ENCODE measurements around the gene NUP50.

NUP50 gene

GRCh38 chr22:45212306-45212709 is 48.6 kb downstream of the NUP50 start:
- no peaks in the 10 kb centered on the region for H3K9me3 ChIP-seq (ENCODE audit: control insufficient read depth, low read length)
- peak; percentile 95 for DNase-seq (ENCODE audit: low read depth)
- no peaks in the 10 kb centered on the region for H3K27me3 ChIP-seq (replicated peaks; ENCODE audit: control insufficient read depth, insufficient read depth, low read length)
- H3K4me1 ChIP-seq (ENCODE audit: control insufficient read depth, insufficient read depth, low read length) = peaks cover 45% of the 10 kb centered on the region
- H3K9ac ChIP-seq (ENCODE audit: low read length) = peak overlapping the region; percentile 80
- H3K4me3 ChIP-seq (ENCODE audit: low read length) = peak overlapping the region; percentile 81
- H3K36me3 ChIP-seq (ENCODE audit: control insufficient read depth, insufficient read depth, low read length, severe bottlenecking) = peaks cover 5% of the 10 kb centered on the region

GRCh38 chr22:45212992-45213751 is 49.4 kb downstream of the NUP50 start:
- Histone ChIP-seq H3K4me1 (ENCODE audit: control insufficient read depth, insufficient read depth, low read length) (peaks cover 45% of the 10 kb centered on the region), H3K9ac (ENCODE audit: low read length) (peak overlapping the region; percentile 80), H3K4me3 (ENCODE audit: low read length) (peak overlapping the region; percentile 81), H3K36me3 (ENCODE audit: control insufficient read depth, insufficient read depth, low read length, severe bottlenecking) (peaks cover 3% of the 10 kb centered on the region), H3K27me3 (replicated peaks; ENCODE audit: control insufficient read depth, insufficient read depth, low read length) (no peaks in the 10 kb centered on the region), H3K9me3 (ENCODE audit: control insufficient read depth, low read length) (no peaks in the 10 kb centered on the region)
- DNase-seq (ENCODE audit: low read depth) = peak; percentile 45

- H3K9me3 ChIP-seq (ENCODE audit: control insufficient read depth, low read length) = no peaks in the 10 kb centered on the region
- H3K9ac ChIP-seq (ENCODE audit: low read length) = no peak overlapping the region
- DNase-seq (ENCODE audit: low read depth) = no peak
- no peaks in the 10 kb centered on the region for H3K27me3 ChIP-seq (replicated peaks; ENCODE audit: control insufficient read depth, insufficient read depth, low read length)
- H3K36me3 ChIP-seq (ENCODE audit: control insufficient read depth, insufficient read depth, low read length, severe bottlenecking) = no peaks in the 10 kb centered on the region
- H3K4me3 ChIP-seq (ENCODE audit: low read length) = no peak overlapping the region
- H3K4me1 ChIP-seq (ENCODE audit: control insufficient read depth, insufficient read depth, low read length) = peaks cover 24% of the 10 kb centered on the region
Observed at GRCh38 chr22:45216133-45217003, 52.6 kb downstream of the NUP50 start.

- no peaks in the 10 kb centered on the region for H3K27me3 ChIP-seq (replicated peaks; ENCODE audit: control insufficient read depth, insufficient read depth, low read length)
- DNase-seq (ENCODE audit: low read depth) = no peak
- no peaks in the 10 kb centered on the region for H3K9me3 ChIP-seq (ENCODE audit: control insufficient read depth, low read length)
Observed at GRCh38 chr22:45217345-45217744, 53.6 kb downstream of the NUP50 start.

GRCh38 chr22:45217806-45218205 is 54.1 kb downstream of the NUP50 start:
- H3K9me3 ChIP-seq (ENCODE audit: control insufficient read depth, low read length) = no peaks in the 10 kb centered on the region
- no peaks in the 10 kb centered on the region for H3K27me3 ChIP-seq (replicated peaks; ENCODE audit: control insufficient read depth, insufficient read depth, low read length)
- H3K9ac ChIP-seq (ENCODE audit: low read length) = no peak overlapping the region
- H3K4me3 ChIP-seq (ENCODE audit: low read length) = no peak overlapping the region
- H3K36me3 ChIP-seq (ENCODE audit: control insufficient read depth, insufficient read depth, low read length, severe bottlenecking) = no peaks in the 10 kb centered on the region
- peaks cover 9% of the 10 kb centered on the region for H3K4me1 ChIP-seq (ENCODE audit: control insufficient read depth, insufficient read depth, low read length)
- no peak for DNase-seq (ENCODE audit: low read depth)

More at GRCh38 chr22:45217345-45217744, 53.6 kb downstream of the NUP50 start:
- Histone ChIP-seq H3K36me3 (ENCODE audit: control insufficient read depth, insufficient read depth, low read length, severe bottlenecking) (no peaks in the 10 kb centered on the region), H3K4me1 (ENCODE audit: control insufficient read depth, insufficient read depth, low read length) (peaks cover 14% of the 10 kb centered on the region), H3K4me3 (ENCODE audit: low read length) (no peak overlapping the region), H3K9ac (ENCODE audit: low read length) (no peak overlapping the region)

- Histone ChIP-seq H3K9ac (ENCODE audit: low read length) (no peak overlapping the region), H3K36me3 (ENCODE audit: control insufficient read depth, insufficient read depth, low read length, severe bottlenecking) (no peaks in the 10 kb centered on the region)
- DNase-seq (ENCODE audit: low read depth) = no peak
Observed at GRCh38 chr22:45218976-45219375, 55.3 kb downstream of the NUP50 start.

GRCh38 chr22:45221201-45221600 is 57.5 kb downstream of the NUP50 start:
- no peak for DNase-seq (ENCODE audit: low read depth)
- H3K9me3 ChIP-seq (ENCODE audit: control insufficient read depth, low read length) = no peaks in the 10 kb centered on the region
- no peak overlapping the region for H3K4me3 ChIP-seq (ENCODE audit: low read length)

More at GRCh38 chr22:45218976-45219375, 55.3 kb downstream of the NUP50 start:
- H3K27me3 ChIP-seq (replicated peaks; ENCODE audit: control insufficient read depth, insufficient read depth, low read length) = no peaks in the 10 kb centered on the region
- no peaks in the 10 kb centered on the region for H3K9me3 ChIP-seq (ENCODE audit: control insufficient read depth, low read length)
- H3K4me3 ChIP-seq (ENCODE audit: low read length) = no peak overlapping the region
- no peaks in the 10 kb centered on the region for H3K4me1 ChIP-seq (ENCODE audit: control insufficient read depth, insufficient read depth, low read length)

GRCh38 chr22:45223304-45224117 is 59.8 kb downstream of the NUP50 start:
- Histone ChIP-seq H3K4me1 (ENCODE audit: control insufficient read depth, insufficient read depth, low read length) (peaks cover 18% of the 10 kb centered on the region), H3K27me3 (replicated peaks; ENCODE audit: control insufficient read depth, insufficient read depth, low read length) (no peaks in the 10 kb centered on the region), H3K36me3 (ENCODE audit: control insufficient read depth, insufficient read depth, low read length, severe bottlenecking) (no peaks in the 10 kb centered on the region), H3K4me3 (ENCODE audit: low read length) (no peak overlapping the region), H3K9me3 (ENCODE audit: control insufficient read depth, low read length) (no peaks in the 10 kb centered on the region), H3K9ac (ENCODE audit: low read length) (no peak overlapping the region)
- no peak for DNase-seq (ENCODE audit: low read depth)

More at GRCh38 chr22:45221201-45221600, 57.5 kb downstream of the NUP50 start:
- Histone ChIP-seq H3K4me1 (ENCODE audit: control insufficient read depth, insufficient read depth, low read length) (peaks cover 12% of the 10 kb centered on the region), H3K36me3 (ENCODE audit: control insufficient read depth, insufficient read depth, low read length, severe bottlenecking) (no peaks in the 10 kb centered on the region), H3K9ac (ENCODE audit: low read length) (no peak overlapping the region), H3K27me3 (replicated peaks; ENCODE audit: control insufficient read depth, insufficient read depth, low read length) (no peaks in the 10 kb centered on the region)

- no peak overlapping the region for H3K4me3 ChIP-seq (ENCODE audit: low read length)
- H3K27me3 ChIP-seq (replicated peaks; ENCODE audit: control insufficient read depth, insufficient read depth, low read length) = no peaks in the 10 kb centered on the region
- H3K4me1 ChIP-seq (ENCODE audit: control insufficient read depth, insufficient read depth, low read length) = peaks cover 18% of the 10 kb centered on the region
- H3K9ac ChIP-seq (ENCODE audit: low read length) = no peak overlapping the region
- no peak for DNase-seq (ENCODE audit: low read depth)
- no peaks in the 10 kb centered on the region for H3K9me3 ChIP-seq (ENCODE audit: control insufficient read depth, low read length)
- H3K36me3 ChIP-seq (ENCODE audit: control insufficient read depth, insufficient read depth, low read length, severe bottlenecking) = no peaks in the 10 kb centered on the region
Observed at GRCh38 chr22:45224331-45224730, 60.6 kb downstream of the NUP50 start.

GRCh38 chr22:45224988-45225731 is 61.4 kb downstream of the NUP50 start:
- Histone ChIP-seq H3K36me3 (ENCODE audit: control insufficient read depth, insufficient read depth, low read length, severe bottlenecking) (no peaks in the 10 kb centered on the region), H3K9ac (ENCODE audit: low read length) (no peak overlapping the region), H3K4me1 (ENCODE audit: control insufficient read depth, insufficient read depth, low read length) (peaks cover 21% of the 10 kb centered on the region), H3K4me3 (ENCODE audit: low read length) (no peak overlapping the region), H3K27me3 (replicated peaks; ENCODE audit: control insufficient read depth, insufficient read depth, low read length) (no peaks in the 10 kb centered on the region), H3K9me3 (ENCODE audit: control insufficient read depth, low read length) (no peaks in the 10 kb centered on the region)
- DNase-seq (ENCODE audit: low read depth) = no peak
